A549 (cell line): Measurements from ENCODE around the gene PDE7B. TPM values are rescaled to one million over a fixed set of nuclear protein-coding genes. Genes with fewer than 3 reads are reported as not detected.

Source experiments
- ATAC-seq, 2 experiments: fragments of 200-7000 bp in 1 of 2; fragments of >200 bp in 1 of 2; cut with Nextera tagmentation in 1 of 2; cut with Tn5 transposase in 1 of 2; 3 replicates each; pipeline versions ENCODE4 v1.8.0 to v1.9.1; 2018 to 2020; ENCODE audit warnings: mild to moderate bottlenecking in 1 of 2, moderate library complexity in 1 of 2
- CTCF ChIA-PET: fragments of 300-600 bp; sonication (Branson Sonifier 250); formaldehyde crosslinking; extraction: SDS; loops from one replicate; lab custom pipeline; 2021; ENCODE audit warnings: antibody characterized with exemption, inconsistent platforms; lab: Yijun Ruan, JAX
- POLR2A ChIA-PET: fragments of 350-600 bp; formaldehyde crosslinking; extraction: SDS; loops from one replicate; lab custom pipeline; 2021; ENCODE audit warnings: antibody characterized with exemption, inconsistent platforms; lab: Yijun Ruan, JAX
- DNase-seq, 2 experiments: peaks; one replicate each; pipeline versions ENCODE4 v3.0.0 to v3.0.0-alpha.2; 2011 to 2016; ENCODE audit warnings: low read depth in 1 of 2, low spot score in 1 of 2
- FAIRE-seq: peaks from 2 replicates; lab custom pipeline; 2011; peaks lifted over from hg19 to GRCh38; lab: Jason Lieb, UNC
- H3K27ac ChIP-seq, 2 experiments: fragments of >200 bp; sonication (Bioruptor Twin); formaldehyde crosslinking; 3 replicates each; pipeline ENCODE4 v1.5.1; 2016 to 2017
- H3K4me1 ChIP-seq: fragments of >200 bp; sonication (Bioruptor Twin); formaldehyde crosslinking; 3 replicates; pipeline ENCODE4 v1.6.1; 2016
- H3K4me2 ChIP-seq: fragments of >200 bp; sonication (Bioruptor Twin); formaldehyde crosslinking; 3 replicates; pipeline ENCODE4 v1.6.1; 2016
- H3K4me3 ChIP-seq: fragments of >200 bp; sonication (Bioruptor Twin); formaldehyde crosslinking; 3 replicates; pipeline ENCODE4 v1.5.1; 2016
- H3K9me3 ChIP-seq: fragments of >200 bp; sonication (Bioruptor Twin); formaldehyde crosslinking; 3 replicates; pipeline ENCODE4 v1.6.1; 2016
- BHLHE40 ChIP-seq: IDR thresholded peaks from 2 replicates; pipeline ENCODE4 v1.6.1; 2012; ENCODE audit warnings: low read depth, low read length, inconsistent platforms
- CBX2 ChIP-seq: fragments of 200-600 bp; sonication (generic); IDR thresholded peaks from 2 replicates; pipeline ENCODE4 v1.6.1; 2016; ENCODE audit warnings: low read depth, mild to moderate bottlenecking, borderline replicate concordance
- CBX8 ChIP-seq: fragments of 200-600 bp; sonication (generic); IDR thresholded peaks from 2 replicates; pipeline ENCODE4 v1.6.1; 2016
- CEBPB ChIP-seq, 2 experiments: fragments of >200 bp in 1 of 2; sonication (Bioruptor Twin) in 1 of 2; formaldehyde crosslinking in 1 of 2; IDR thresholded peaks; 2 replicates each; pipeline ENCODE4 v1.6.1; 2012 to 2016
- CTCF ChIP-seq: fragments of >200 bp; sonication (Bioruptor Twin); formaldehyde crosslinking; IDR thresholded peaks from 3 replicates; pipeline ENCODE4 v1.5.1; 2016
- E2F6 ChIP-seq: IDR thresholded peaks from 2 replicates; pipeline ENCODE4 v1.6.1; 2012; ENCODE audit warnings: low read depth, borderline replicate concordance
- EHMT2 ChIP-seq: fragments of 200-600 bp; sonication (generic); IDR thresholded peaks from 2 replicates; pipeline ENCODE4 v1.6.1; 2016; ENCODE audit warnings: antibody characterized with exemption, low read depth, mild to moderate bottlenecking, moderate library complexity
- ESRRA ChIP-seq: fragments of 150-350 bp; IDR thresholded peaks from 2 replicates; pipeline ENCODE4 v1.6.1; 2014; ENCODE audit warnings: mild to moderate bottlenecking, low read length, borderline replicate concordance
- FOSB ChIP-seq: fragments of 250-450 bp; sonication (Bioruptor Pico); IDR thresholded peaks from 2 replicates; pipeline ENCODE4 v1.5.0; 2020; ENCODE audit warnings: mild to moderate bottlenecking, moderate library complexity
- FOSL2 ChIP-seq, 2 experiments: fragments of 450-650 bp in 1 of 2; fragments of >200 bp in 1 of 2; sonication (Bioruptor Twin) in 1 of 2; formaldehyde crosslinking; IDR thresholded peaks; 2 replicates each; pipeline versions ENCODE4 v1.5.0 to v1.6.1; 2016 to 2020; ENCODE audit warnings: mild to moderate bottlenecking in 1 of 2, moderate library complexity in 1 of 2
- FOXS1 ChIP-seq: fragments of 250-450 bp; sonication (Bioruptor Pico); IDR thresholded peaks from 2 replicates; pipeline ENCODE4 v1.5.0; 2020; ENCODE audit warnings: mild to moderate bottlenecking, moderate library complexity
- GATA3 ChIP-seq: IDR thresholded peaks from 2 replicates; pipeline ENCODE4 v1.6.1; 2012; ENCODE audit warnings: borderline replicate concordance
- JUN ChIP-seq, 2 experiments: fragments of >200 bp; sonication (Bioruptor Twin); formaldehyde crosslinking; IDR thresholded peaks; 2 replicates in 1 of 2; 3 replicates in 1 of 2; pipeline ENCODE4 v1.6.1; 2016 to 2017
- JUNB ChIP-seq: fragments of >200 bp; sonication (Bioruptor Twin); formaldehyde crosslinking; IDR thresholded peaks from 2 replicates; pipeline ENCODE4 v1.6.1; 2016
- KDM5A ChIP-seq: fragments of 200-600 bp; sonication (generic); IDR thresholded peaks from 2 replicates; pipeline ENCODE4 v1.6.1; 2016; ENCODE audit warnings: antibody characterized with exemption, mild to moderate bottlenecking
- MAZ ChIP-seq: fragments of 150-350 bp; IDR thresholded peaks from 2 replicates; pipeline ENCODE4 v1.6.1; 2014; ENCODE audit warnings: antibody characterized with exemption, low read depth, low read length, borderline replicate concordance
- NFE2L2 ChIP-seq: fragments of 150-350 bp; conservative IDR thresholded peaks from 2 replicates; pipeline ENCODE4 v1.6.1; 2014; ENCODE audit warnings: low read length
- NPAS2 ChIP-seq: fragments of 250-450 bp; sonication (Bioruptor Pico); IDR thresholded peaks from 2 replicates; pipeline ENCODE4 v1.8.0; 2022; ENCODE audit warnings: mild to moderate bottlenecking, moderate library complexity, borderline replicate concordance
- NR3C1 ChIP-seq: fragments of >200 bp; sonication (Bioruptor Twin); formaldehyde crosslinking; IDR thresholded peaks from 3 replicates; pipeline ENCODE4 v1.6.1; 2017
- PBX3 ChIP-seq: IDR thresholded peaks from 2 replicates; pipeline ENCODE4 v1.6.1; 2012
- PHF8 ChIP-seq: fragments of 200-600 bp; sonication (generic); IDR thresholded peaks from 2 replicates; pipeline ENCODE4 v1.6.1; 2016; ENCODE audit warnings: low read depth, mild to moderate bottlenecking, antibody characterized with exemption, moderate library complexity, borderline replicate concordance
- RCOR1 ChIP-seq: fragments of 150-350 bp; IDR thresholded peaks from 2 replicates; pipeline ENCODE4 v1.6.1; 2014; ENCODE audit warnings: antibody characterized with exemption, low read length, low read depth
- RFX5 ChIP-seq: fragments of 450-650 bp; IDR thresholded peaks from 2 replicates; pipeline ENCODE4 v1.7.1; 2014; ENCODE audit warnings: antibody characterized with exemption, mild to moderate bottlenecking, moderate library complexity
- RNF2 ChIP-seq: fragments of 200-600 bp; sonication (generic); IDR thresholded peaks from 2 replicates; pipeline ENCODE4 v1.6.1; 2016; ENCODE audit warnings: low read depth, mild to moderate bottlenecking, antibody characterized with exemption, moderate library complexity, borderline replicate concordance
- SREBF2 ChIP-seq: fragments of 450-650 bp; IDR thresholded peaks from 2 replicates; pipeline ENCODE4 v1.6.1; 2014; ENCODE audit warnings: mild to moderate bottlenecking, moderate library complexity
- TP53 ChIP-seq: fragments of 250-450 bp; sonication (Bioruptor Pico); IDR thresholded peaks from 2 replicates; pipeline ENCODE4 v1.5.0; 2021; ENCODE audit warnings: mild to moderate bottlenecking, moderate library complexity
- ZFP36 ChIP-seq: fragments of 450-650 bp; IDR thresholded peaks from 2 replicates; pipeline ENCODE4 v1.6.1; 2014; ENCODE audit warnings: borderline replicate concordance; ENCODE audit not compliant: partially characterized antibody
- ZSCAN20 ChIP-seq: fragments of 250-450 bp; sonication (Bioruptor Pico); IDR thresholded peaks from 2 replicates; pipeline ENCODE4 v1.8.0; 2022; ENCODE audit warnings: mild to moderate bottlenecking, moderate library complexity
- WGBS: methylation state at CpG from one replicate; pipeline ENCODE4 v1.1.6; 2017; ENCODE audit errors: missing lambda C conversion rate; 5-methylcytosine and 5-hydroxymethylcytosine counted together
- polyA plus RNA-seq, 4 experiments: library from polyadenylated mRNA; depleted of rRNA in 3 of 4; stranded (reverse); fragments of >200 nt; fragmentation: RNase III in 1 of 4; extraction: RNeasy Plus Mini Kit Qiagen cat#74134 plus additional on column Dnase treatment in 1 of 4; gene quantifications; 2 replicates in 3 of 4; 3 replicates in 1 of 4; pipeline ENCODE4 v1.2.3, GENCODE V29; 2011 to 2017

The PDE7B gene
- polyA plus RNA-seq, 2 of the 4 experiments (the other 2 are of a cell fraction): 6.6 to 13.8 TPM

GRCh38 chr6:135999393-135999792, 147.9 kb downstream of the PDE7B start:
- no peak for FAIRE-seq

GRCh38 chr6:136007345-136007744, 155.8 kb downstream of the PDE7B start:
- Histone ChIP-seq H3K4me3 (no peak overlapping the region), H3K4me2 (no peak overlapping the region), H3K27ac (no peak overlapping the region), H3K4me1 (peaks cover 19% of the 10 kb centered on the region), H3K9me3 (0 out of 3 replicates have a peak, but pooled peaks cover 5% of the 10 kb centered on the region)
- TF ChIP-seq ESRRA (no peak), FOXS1 (CRISPR knock-in tag) (no peak), PBX3 (no peak), SREBF2 (no peak), CBX8 (no peak), NPAS2 (CRISPR knock-in tag) (no peak), FOSB (CRISPR knock-in tag) (no peak), BHLHE40 (no peak), CBX2 (no peak), MAZ (no peak), GATA3 (no peak), FOSL2 (IDR thresholded peaks at IDR 0.05) (no peak), FOSL2 (CRISPR knock-in tag; IDR thresholded peaks at IDR 0.05) (no peak), JUNB (no peak), CTCF (no peak), ZSCAN20 (no peak), RFX5 (no peak), EHMT2 (no peak), E2F6 (no peak)
- ATAC-seq (no peak), FAIRE-seq (no peak), DNase-seq (no peak)
- 84% methylated on average over 1 of the region's 1 CpG for WGBS
- POLR2A ChIA-PET: no interaction called here
- CTCF ChIA-PET: no interaction called here

More at GRCh38 chr6:135999393-135999792, 147.9 kb downstream of the PDE7B start:
- no peak overlapping the region for H3K4me2 ChIP-seq
- ATAC-seq (no peak), DNase-seq (no peak)
- 85% methylated on average over 1 of the region's 1 CpG for WGBS
- POLR2A ChIA-PET: no interaction called here
- no peak overlapping the region for H3K4me3 ChIP-seq
- H3K27ac ChIP-seq: no peak overlapping the region
- CTCF ChIA-PET: interaction anchor here (1.1 kb wide), 1 partner anchor 16 kb away, joined by 3 read pairs; no protein-coding TSS in a partner anchor
- TF ChIP-seq FOSB (CRISPR knock-in tag) (no peak), NR3C1 (no peak), JUN (IDR thresholded peaks at IDR 0.05) (no peak), RNF2 (no peak), NFE2L2 (no peak), NPAS2 (CRISPR knock-in tag) (no peak)
- H3K4me1 ChIP-seq: peaks cover 28% of the 10 kb centered on the region
- peaks cover 10% of the 10 kb centered on the region; the same call in 1 of the 3 replicates for H3K9me3 ChIP-seq

GRCh38 chr6:136011475-136011874, 160.0 kb downstream of the PDE7B start:
- 86% methylated on average over 2 of the region's 2 CpGs for WGBS
- CTCF ChIA-PET: no interaction called here
- DNase-seq: no peak
- POLR2A ChIA-PET: no interaction called here
- no peak overlapping the region for H3K4me3 ChIP-seq
- TF ChIP-seq CEBPB (IDR thresholded peaks at IDR 0.05): no peak
- no peak for TF ChIP-seq GATA3
- TF ChIP-seq E2F6: no peak
- TF ChIP-seq RCOR1: no peak
- no peak for TF ChIP-seq FOXS1 (CRISPR knock-in tag)
- TF ChIP-seq PBX3: no peak
- TF ChIP-seq RFX5: no peak
- no peak for TF ChIP-seq PHF8
- no peak for TF ChIP-seq RNF2
- no peak for TF ChIP-seq NR3C1
- no peak for TF ChIP-seq NPAS2 (CRISPR knock-in tag)
- no peak for TF ChIP-seq ZFP36
- TF ChIP-seq ZSCAN20: no peak
- no peak for TF ChIP-seq TP53 (CRISPR knock-in tag)
- TF ChIP-seq KDM5A: no peak
- TF ChIP-seq, all 56 proteins: peak for 0
- Histone ChIP-seq H3K4me2 (peak overlapping the region; percentile 37), H3K9me3 (0 out of 3 replicates have a peak, but pooled peaks cover 3% of the 10 kb centered on the region), H3K4me1 (peaks cover 55% of the 10 kb centered on the region), H3K27ac (peak overlapping the region; percentile 91 to 98)
- ATAC-seq (no peak), FAIRE-seq (no peak)
